ENCODE measurements around the gene HSPB9. TPM values are rescaled to one million over a fixed set of nuclear protein-coding genes. Genes with fewer than 3 reads are reported as not detected.

The HSPB9 gene
- total and polyA plus RNA-seq, 9 donors, result 0.15 to 0.95 (median 0.47) TPM; not detected in 1

DNA sequence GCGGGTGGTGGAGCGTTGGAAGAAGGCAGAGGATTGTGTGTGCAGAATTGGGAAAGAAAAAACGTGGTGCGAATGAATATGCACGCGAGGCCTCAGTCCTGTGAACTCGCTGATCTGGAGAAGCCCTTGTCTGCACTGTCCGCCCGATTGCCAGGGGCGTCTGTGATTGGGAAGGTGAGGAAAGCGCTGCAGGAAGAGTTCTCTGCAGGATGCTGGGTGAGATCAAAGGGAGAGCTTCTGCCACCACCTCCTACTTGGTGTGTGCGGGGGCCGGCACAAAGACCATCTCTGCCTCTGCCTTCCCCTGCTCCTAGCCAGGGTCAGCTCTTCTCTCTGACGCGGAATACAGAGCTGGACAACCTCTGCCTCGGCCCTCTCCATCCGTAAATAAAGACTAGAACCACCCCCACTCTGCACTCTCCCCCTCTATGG lies 33.0 kb downstream of the HSPB9 start:
- TF ChIP-seq POLR2A (IDR thresholded peaks at IDR 0.05) (no peak), CTCF (IDR thresholded peaks at IDR 0.05) (no peak), EP300 (IDR thresholded peaks at IDR 0.05) (no peak)
- no peak overlapping the region for H3K27ac ChIP-seq
- DNase-seq, result no peak
- H3K4me1 ChIP-seq (ENCODE audit: insufficient read depth), result peaks cover 5% of the 10 kb centered on the region
- 18 to 25% (median 21%) methylated on average over 17 of the region's 17 CpGs for WGBS, 3 donors
- intact Hi-C loops (cut with DNase I), result no loop called here
- H3K4me3 ChIP-seq, result peak overlapping the region; percentile 94
- no peaks in the 10 kb centered on the region for H3K36me3 ChIP-seq
- H3K27me3 ChIP-seq, result no peaks in the 10 kb centered on the region
- no peaks in the 10 kb centered on the region for H3K9me3 ChIP-seq

GRCh38 chr17:42159796-42160530 lies 37.4 kb downstream of the HSPB9 start:
- Histone ChIP-seq H3K36me3 (no peaks in the 10 kb centered on the region), H3K27me3 (no peaks in the 10 kb centered on the region), H3K4me1 (ENCODE audit: insufficient read depth) (peaks cover 2% of the 10 kb centered on the region), H3K4me3 (no peak overlapping the region), H3K27ac (no peak overlapping the region), H3K9me3 (no peaks in the 10 kb centered on the region)
- intact Hi-C loops (cut with DNase I), result no loop called here
- TF ChIP-seq POLR2A (IDR thresholded peaks at IDR 0.05) (no peak), CTCF (IDR thresholded peaks at IDR 0.05) (no peak), EP300 (IDR thresholded peaks at IDR 0.05) (no peak)
- WGBS, 3 donors, result 59 to 62% (median 60%) methylated on average over 14 of the region's 14 CpGs
- no peak for DNase-seq

DNA sequence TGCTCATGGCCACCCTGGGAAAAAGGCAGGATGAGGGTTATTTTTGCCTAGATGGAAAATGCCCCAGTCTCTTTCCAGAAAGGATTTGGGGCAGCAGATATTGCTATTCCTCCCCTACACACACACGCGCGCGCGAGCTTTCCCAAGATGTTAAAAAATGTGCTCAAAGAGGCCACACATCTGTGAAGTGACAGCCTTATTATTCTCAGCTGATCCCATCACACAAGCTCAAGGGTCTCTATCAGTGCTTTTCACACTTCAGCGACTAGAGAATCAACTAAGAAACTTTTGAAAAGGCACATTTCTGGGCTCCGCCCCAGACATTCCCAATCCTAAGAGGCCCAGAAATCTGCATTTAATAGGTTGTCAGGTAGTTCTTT lies 37.9 kb downstream of the HSPB9 start:
- intact Hi-C loops (cut with DNase I), result no loop called here
- Histone ChIP-seq H3K4me3 (no peak overlapping the region), H3K9me3 (no peaks in the 10 kb centered on the region), H3K27me3 (no peaks in the 10 kb centered on the region), H3K4me1 (ENCODE audit: insufficient read depth) (no peaks in the 10 kb centered on the region), H3K36me3 (no peaks in the 10 kb centered on the region), H3K27ac (no peak overlapping the region)
- 84 to 88% (median 86%) methylated on average over 7 of the region's 7 CpGs for WGBS, 3 donors
- no peak for DNase-seq
- no peak for TF ChIP-seq POLR2A (IDR thresholded peaks at IDR 0.05)
- no peak for TF ChIP-seq CTCF (IDR thresholded peaks at IDR 0.05)
- TF ChIP-seq EP300 (IDR thresholded peaks at IDR 0.05), result no peak

DNA sequence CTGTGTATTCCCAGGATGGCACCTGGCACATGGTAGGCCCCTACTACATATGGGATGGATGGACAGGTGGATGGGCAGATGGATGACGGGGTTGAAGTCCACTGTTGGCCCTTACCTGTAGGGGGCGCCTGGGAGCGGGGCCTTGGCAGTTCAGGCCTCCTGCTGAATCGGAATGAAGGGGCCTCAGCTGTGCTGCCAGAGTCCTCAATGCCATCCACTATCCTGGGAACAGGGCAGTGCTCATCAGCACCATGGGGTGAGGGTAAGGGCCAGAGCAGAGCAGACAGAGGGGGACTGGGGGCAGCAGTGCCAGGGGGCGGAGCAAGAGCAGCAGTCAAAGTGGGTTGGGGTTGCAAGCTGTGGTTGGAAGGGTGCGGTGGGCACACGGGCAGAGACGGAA lies 40.5 kb downstream of the HSPB9 start:
- TF ChIP-seq POLR2A (IDR thresholded peaks at IDR 0.05) (no peak), EP300 (IDR thresholded peaks at IDR 0.05) (no peak), CTCF (IDR thresholded peaks at IDR 0.05) (no peak)
- H3K4me3 ChIP-seq, result no peak overlapping the region
- no peak for DNase-seq
- intact Hi-C loops (cut with DNase I), result no loop called here
- H3K27ac ChIP-seq, result no peak overlapping the region
- H3K4me1 ChIP-seq (ENCODE audit: insufficient read depth), result no peaks in the 10 kb centered on the region
- H3K9me3 ChIP-seq, result no peaks in the 10 kb centered on the region
- H3K27me3 ChIP-seq, result no peaks in the 10 kb centered on the region
- no peaks in the 10 kb centered on the region for H3K36me3 ChIP-seq
- 57 to 59% (median 59%) methylated on average over 8 of the region's 8 CpGs for WGBS, 3 donors
